A673 (cell line): Measurements from ENCODE around the gene CTIF.

Experiments
- CTCF ChIP-seq: fragments of 300-800, 200-600 bp; sonication (generic); conservative IDR thresholded peaks from 2 replicates; pipeline ENCODE4 v1.5.1; 2017; ENCODE audit warnings: low read depth, mild to moderate bottlenecking, antibody characterized with exemption, low read length, moderate library complexity, mixed read lengths
- EZH2 ChIP-seq: fragments of 200-600 bp; sonication (generic); IDR thresholded peaks from 2 replicates; pipeline ENCODE4 v1.6.1; 2017; ENCODE audit warnings: borderline replicate concordance, low read depth, mild to moderate bottlenecking, mixed read lengths, antibody characterized with exemption, low read length; ENCODE audit not compliant: poor library complexity, severe bottlenecking

GRCh38 chr18:48824231-48824970, 285.6 kb downstream of the CTIF start:
- no peak for TF ChIP-seq CTCF
- no peak for TF ChIP-seq EZH2
